ENCODE results near the gene CHMP2A. TPM values are rescaled to one million over a fixed set of nuclear protein-coding genes. Genes with fewer than 3 reads are reported as not detected.
"Not testable (repeated sequence)": the region's sequence is repeated elsewhere in the genome, so short reads cannot be mapped to it uniquely, and the experiment has no call there.

Gene CHMP2A
- total RNA-seq, 4 donors from 2014 or later, result 104 to 129 (median 118) TPM

- intact Hi-C loops (cut with DNase I; ENCODE audit: low total_unique reads), result no loop called here
- no peak for DNase-seq (ENCODE audit: low spot score in 2 of 2)
- peak overlapping the region; percentile 75 for H3K4me3 ChIP-seq (ENCODE audit: low read depth, poor library complexity, severe bottlenecking)
- WGBS, 2 donors, result 5 to 11% methylated on average over 1 of the region's 1 CpG
- no peak for TF ChIP-seq POLR2A (IDR thresholded peaks at IDR 0.05)
- no peak for TF ChIP-seq CTCF (IDR thresholded peaks at IDR 0.05)
Measured at GRCh38 chr19:58546019-58546530, 8.8 kb downstream of the CHMP2A start.

GRCh38 chr19:58545286-58546018 lies 9.5 kb downstream of the CHMP2A start:
- TF ChIP-seq POLR2A (IDR thresholded peaks at IDR 0.05) (no peak), CTCF (IDR thresholded peaks at IDR 0.05) (no peak)
- peak overlapping the region; percentile 75 for H3K4me3 ChIP-seq (ENCODE audit: low read depth, poor library complexity, severe bottlenecking)
- intact Hi-C loops (cut with DNase I; ENCODE audit: low total_unique reads), result no loop called here
- no peak for DNase-seq (ENCODE audit: low spot score in 2 of 2)
- 5 to 10% methylated on average over 19 to 21 of the region's 21 CpGs for WGBS, 2 donors

- WGBS, 2 donors, result 0 to 1% methylated on average over 7 to 75 of the region's 92 CpGs
- intact Hi-C loops (cut with DNase I; ENCODE audit: low total_unique reads), result no loop called here
- H3K4me3 ChIP-seq (ENCODE audit: low read depth, poor library complexity, severe bottlenecking), result peak overlapping the region; percentile 75
- TF ChIP-seq CTCF (IDR thresholded peaks at IDR 0.05), result no peak
- TF ChIP-seq POLR2A (IDR thresholded peaks at IDR 0.05), result no peak
- DNase-seq (ENCODE audit: low spot score in 2 of 2), result no peak
Measured at GRCh38 chr19:58544591-58545285, 10.2 kb downstream of the CHMP2A start.

GRCh38 chr19:58543826-58544590 lies 10.9 kb downstream of the CHMP2A start, which contains the start of gene TRIM28:
Gene TRIM28, plus strand, starts transcription at chr19:58544064. Its CDS starts 694 bp downstream, at chr19:58544758.
- WGBS, 2 donors, result 0 to 1% methylated on average over 39 to 56 of the region's 73 CpGs
- intact Hi-C loops (cut with DNase I; ENCODE audit: low total_unique reads), result no loop called here
- peak within 1 kb of the TSS; percentile 75 for H3K4me3 ChIP-seq (ENCODE audit: low read depth, poor library complexity, severe bottlenecking)
- TF ChIP-seq POLR2A (IDR thresholded peaks at IDR 0.05) (peak in 1 of 2 donors; percentile 99), CTCF (IDR thresholded peaks at IDR 0.05) (no peak)
- peak; percentile 98 to 100 for DNase-seq (ENCODE audit: low spot score in 2 of 2)

GRCh38 chr19:58542641-58543372 lies 12.1 kb downstream of the CHMP2A start:
- DNase-seq (ENCODE audit: low spot score in 2 of 2); intact Hi-C loops (cut with DNase I; ENCODE audit: low total_unique reads); H3K4me3 ChIP-seq (ENCODE audit: low read depth, poor library complexity, severe bottlenecking): not testable (repeated sequence)
- 77 to 78% methylated on average over 18 of the region's 18 CpGs for WGBS, 2 donors

GRCh38 chr19:58539169-58539559 lies 15.7 kb downstream of the CHMP2A start:
- DNase-seq (ENCODE audit: low spot score in 2 of 2); H3K4me3 ChIP-seq (ENCODE audit: low read depth, poor library complexity, severe bottlenecking); intact Hi-C loops (cut with DNase I; ENCODE audit: low total_unique reads): not testable (repeated sequence)

Measured in lower leg skin (tissue), 4 donors.